ENCODE results near the gene EPB41L4A. TPM values are rescaled to one million over a fixed set of nuclear protein-coding genes. Genes with fewer than 3 reads are reported as not detected.

The EPB41L4A gene
- total and polyA plus RNA-seq, 2 donors (not counting 1 experiment from before 2014, with no cell fraction given): 0.23 to 0.50 TPM

DNA sequence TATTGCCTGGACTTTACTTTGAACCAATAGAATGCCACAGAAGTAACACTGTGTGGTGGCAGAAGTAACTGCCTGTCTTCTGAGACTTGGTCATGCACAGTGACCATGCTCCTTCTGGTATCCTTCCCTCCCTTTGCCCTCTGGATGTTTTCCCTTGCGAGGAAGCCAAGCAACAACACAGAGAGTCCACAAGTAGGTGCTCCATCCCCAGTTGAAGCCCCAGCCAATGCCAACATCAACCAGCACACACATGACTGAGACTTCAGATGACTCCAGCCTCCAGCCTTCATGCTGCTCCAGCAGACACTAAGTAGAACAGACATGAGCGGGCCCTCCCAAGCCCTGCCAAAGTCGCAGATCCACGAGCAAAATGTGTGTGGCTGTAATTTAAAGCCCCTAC lies 129.6 kb downstream of the EPB41L4A start:
- H3K9me3 ChIP-seq (ENCODE audit: control insufficient read depth, insufficient read depth, low read depth, low read length): no peaks in the 10 kb centered on the region
- H3K9ac ChIP-seq (ENCODE audit: insufficient read depth, low read length): no peak overlapping the region
- H3K4me3 ChIP-seq (replicated peaks in 1 of 4; ENCODE audit: control extremely low read depth in 1 of 4, insufficient read depth in 1 of 4, low read depth in 3 of 4, low read length in 4 of 4): no peak overlapping the region
- no peaks in the 10 kb centered on the region for H4K20me1 ChIP-seq (ENCODE audit: control insufficient read depth, extremely low read depth, insufficient read depth, low read length)
- H3K36me3 ChIP-seq (ENCODE audit: control insufficient read depth, insufficient read depth, low read length): no peaks in the 10 kb centered on the region
- TF ChIP-seq EZH2 (IDR thresholded peaks at IDR 0.05; ENCODE audit: low read length, missing control alignments) (no peak), CTCF (conservative IDR thresholded peaks at IDR 0.05 in 1 of 2, IDR thresholded peaks at IDR 0.05 in 1 of 2; ENCODE audit: low read depth in 1 of 2, low read length in 2 of 2) (no peak)
- H3K4me1 ChIP-seq (ENCODE audit: control insufficient read depth, extremely low read depth, insufficient read depth, low read length): no peaks in the 10 kb centered on the region
- H3K4me2 ChIP-seq (ENCODE audit: extremely low read depth, insufficient read depth, low read length): no peak overlapping the region
- no peak overlapping the region for H2AFZ ChIP-seq (ENCODE audit: low read length)
- no peaks in the 10 kb centered on the region for H3K27me3 ChIP-seq (ENCODE audit: control insufficient read depth, insufficient read depth, low read length)
- no peak overlapping the region for H3K27ac ChIP-seq (ENCODE audit: insufficient read depth, low read length)
- H3K79me2 ChIP-seq (ENCODE audit: control insufficient read depth, insufficient read depth, low read length): no peaks in the 10 kb centered on the region
- no peak for DNase-seq (ENCODE audit: low read depth in 2 of 2)

DNA sequence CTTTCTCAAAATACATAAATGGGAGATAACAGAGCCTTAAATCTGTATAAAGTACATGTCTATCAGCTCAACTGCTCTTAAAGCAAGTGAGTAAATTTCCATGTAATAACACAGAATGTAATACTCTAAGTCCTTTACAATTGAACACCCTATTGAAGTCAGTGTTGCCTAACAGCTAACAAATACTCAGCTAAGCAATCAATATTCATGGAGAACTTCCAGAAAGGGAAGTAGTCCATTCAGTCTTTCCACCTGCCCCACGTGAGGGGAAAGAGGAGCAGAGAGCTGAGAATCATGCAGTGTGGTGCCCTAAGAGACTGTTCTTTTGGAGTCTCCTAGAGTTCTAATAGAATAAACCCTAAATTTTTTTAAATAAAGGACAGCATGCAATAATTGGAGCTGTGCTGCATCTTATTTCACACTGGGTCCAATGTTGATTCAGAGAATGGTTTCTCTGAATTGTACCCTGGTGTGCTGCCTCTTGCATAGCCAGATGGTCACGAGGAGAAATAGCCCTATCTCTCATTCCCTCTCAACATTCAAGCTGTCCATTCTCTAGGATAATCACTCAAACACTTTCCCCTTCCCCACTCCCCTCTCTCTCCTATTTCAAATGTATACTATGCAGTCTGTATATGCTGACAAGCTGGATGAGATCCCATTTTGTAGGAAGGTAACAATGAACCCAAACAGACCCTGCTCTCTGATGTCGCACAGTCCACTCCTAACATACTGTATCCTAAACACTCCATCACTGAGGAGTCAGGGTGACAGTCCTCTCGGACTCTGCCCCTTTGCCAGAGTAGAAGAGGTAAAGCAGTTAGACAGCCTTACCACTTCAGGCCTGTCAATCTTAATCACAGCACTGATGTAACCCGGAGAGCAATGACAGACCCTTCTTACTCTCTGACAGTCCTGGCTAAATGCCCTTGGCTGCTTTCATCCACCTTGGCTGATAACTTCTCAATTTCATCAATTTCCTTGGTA lies 134.8 kb downstream of the EPB41L4A start:
- Histone ChIP-seq H3K9ac (ENCODE audit: insufficient read depth, low read length) (no peak overlapping the region), H3K4me3 (replicated peaks in 1 of 4; ENCODE audit: control extremely low read depth in 1 of 4, insufficient read depth in 1 of 4, low read depth in 3 of 4, low read length in 4 of 4) (no peak overlapping the region), H4K20me1 (ENCODE audit: control insufficient read depth, extremely low read depth, insufficient read depth, low read length) (no peaks in the 10 kb centered on the region), H3K4me2 (ENCODE audit: extremely low read depth, insufficient read depth, low read length) (no peak overlapping the region), H3K27me3 (ENCODE audit: control insufficient read depth, insufficient read depth, low read length) (no peaks in the 10 kb centered on the region), H3K4me1 (ENCODE audit: control insufficient read depth, extremely low read depth, insufficient read depth, low read length) (no peaks in the 10 kb centered on the region), H3K79me2 (ENCODE audit: control insufficient read depth, insufficient read depth, low read length) (no peaks in the 10 kb centered on the region), H3K36me3 (ENCODE audit: control insufficient read depth, insufficient read depth, low read length) (no peaks in the 10 kb centered on the region), H3K27ac (ENCODE audit: insufficient read depth, low read length) (no peak overlapping the region), H2AFZ (ENCODE audit: low read length) (no peak overlapping the region), H3K9me3 (ENCODE audit: control insufficient read depth, insufficient read depth, low read depth, low read length) (no peaks in the 10 kb centered on the region)
- no peak for DNase-seq (ENCODE audit: low read depth in 2 of 2)
- no peak for TF ChIP-seq CTCF (conservative IDR thresholded peaks at IDR 0.05 in 1 of 2, IDR thresholded peaks at IDR 0.05 in 1 of 2; ENCODE audit: low read depth in 1 of 2, low read length in 2 of 2)
- no peak for TF ChIP-seq EZH2 (IDR thresholded peaks at IDR 0.05; ENCODE audit: low read length, missing control alignments)

- H3K27me3 ChIP-seq (ENCODE audit: control insufficient read depth, insufficient read depth, low read length): no peaks in the 10 kb centered on the region
- no peaks in the 10 kb centered on the region for H3K4me1 ChIP-seq (ENCODE audit: control insufficient read depth, extremely low read depth, insufficient read depth, low read length)
- no peaks in the 10 kb centered on the region for H4K20me1 ChIP-seq (ENCODE audit: control insufficient read depth, extremely low read depth, insufficient read depth, low read length)
- DNase-seq (ENCODE audit: low read depth in 2 of 2): no peak
- no peak overlapping the region for H3K4me2 ChIP-seq (ENCODE audit: extremely low read depth, insufficient read depth, low read length)
- H3K4me3 ChIP-seq (replicated peaks in 1 of 4; ENCODE audit: control extremely low read depth in 1 of 4, insufficient read depth in 1 of 4, low read depth in 3 of 4, low read length in 4 of 4): no peak overlapping the region
- H3K27ac ChIP-seq (ENCODE audit: insufficient read depth, low read length): no peak overlapping the region
- H3K79me2 ChIP-seq (ENCODE audit: control insufficient read depth, insufficient read depth, low read length): no peaks in the 10 kb centered on the region
- TF ChIP-seq EZH2 (IDR thresholded peaks at IDR 0.05; ENCODE audit: low read length, missing control alignments) (no peak), CTCF (conservative IDR thresholded peaks at IDR 0.05 in 1 of 2, IDR thresholded peaks at IDR 0.05 in 1 of 2; ENCODE audit: low read depth in 1 of 2, low read length in 2 of 2) (no peak)
- H3K9me3 ChIP-seq (ENCODE audit: control insufficient read depth, insufficient read depth, low read depth, low read length): no peaks in the 10 kb centered on the region
- H2AFZ ChIP-seq (ENCODE audit: low read length): no peak overlapping the region
- H3K9ac ChIP-seq (ENCODE audit: insufficient read depth, low read length): no peak overlapping the region
- no peaks in the 10 kb centered on the region for H3K36me3 ChIP-seq (ENCODE audit: control insufficient read depth, insufficient read depth, low read length)
These were observed 136.0 kb downstream of the EPB41L4A start for GRCh38 chr5:112283034-112283582.

Data from fibroblast of lung (primary cell).